K562 (cell line): ENCODE results near the gene PPP1R9B. TPM values are rescaled to one million over a fixed set of nuclear protein-coding genes. Genes with fewer than 3 reads are reported as not detected.

ENCODE experiments used
- MAX ChIP-seq: sonication (generic); formaldehyde crosslinking; IDR thresholded peaks from 2 replicates; pipeline ENCODE4 v1.9.0; 2022; ENCODE audit warnings: mild to moderate bottlenecking, missing genetic modification reagents
- RREB1 ChIP-seq: fragments of 250-450 bp; sonication (Bioruptor Pico); IDR thresholded peaks from 2 replicates; pipeline ENCODE4 v1.4.0; 2020
- polyA plus RNA-seq, 8 experiments: library from polyadenylated mRNA; depleted of rRNA in 4 of 8; stranded (reverse) in 5 of 8; unstranded in 3 of 8; fragments of >200 nt; fragmentation: Nextera tagmentation in 2 of 8; fragmentation: Illumina TruSeq in 1 of 8; extraction: Ambion mirVana in 2 of 8; extraction: Trizol in 1 of 8; gene quantifications; 2 replicates each; pipeline versions ENCODE4 v1.2.1 to v1.2.3, GENCODE V29; 2011 to 2014; ENCODE audit warnings: inconsistent platforms in 1 of 8, missing spikeins in 1 of 8
- total RNA-seq, 7 experiments: library from RNA; depleted of rRNA in 6 of 7; stranded (reverse); fragments of >200 nt in 6 of 7; fragmentation: Illumina TruSeq in 2 of 7; extraction: Trizol in 2 of 7; gene quantifications; 2 replicates each; pipeline versions ENCODE4 v1.2.1 to v1.2.3, GENCODE V29; 2011 to 2021; ENCODE audit warnings: low replicate concordance in 1 of 7

The PPP1R9B gene
- total and polyA plus RNA-seq, 9 of the 15 experiments (the other 6 are each of a cell fraction or from before 2014, with no cell fraction given) = 0.10 to 63.5 (median 24.7) TPM

GRCh38 chr17:50112694-50113093 is 37.8 kb downstream of the PPP1R9B start (continued):
- TF ChIP-seq RREB1 = no peak
- 0 out of 2 replicates have a peak, but pooled peaks have one; percentile 14 for TF ChIP-seq MAX (CRISPR knock-in tag)
